HEK293 (cell line): ENCODE data around the gene CTRB1.

Experiments
- HOXD13 ChIP-seq: sonication (generic); formaldehyde crosslinking; IDR thresholded peaks from 2 replicates; pipeline ENCODE4 v1.8.0; 2022; ENCODE audit warnings: missing genetic modification reagents, borderline replicate concordance
- KLF16 ChIP-seq: fragments of 450-650 bp; formaldehyde crosslinking; IDR thresholded peaks from 2 replicates; pipeline ENCODE4 v1.5.1; 2017; ENCODE audit warnings: missing biosample characterization, missing genetic modification characterization
- REPIN1 ChIP-seq: fragments of 450-650 bp; formaldehyde crosslinking; IDR thresholded peaks from 2 replicates; pipeline ENCODE4 v1.5.1; 2017; ENCODE audit warnings: missing biosample characterization, missing genetic modification characterization, low read depth
- YY1 ChIP-seq: fragments of 450-650 bp; formaldehyde crosslinking; IDR thresholded peaks from 2 replicates; pipeline ENCODE4 v1.5.1; 2018; ENCODE audit warnings: missing biosample characterization, missing genetic modification characterization
- ZNF10 ChIP-seq: fragments of 450-650 bp; formaldehyde crosslinking; IDR thresholded peaks from 2 replicates; pipeline ENCODE4 v1.5.1; 2017; ENCODE audit warnings: missing biosample characterization, missing genetic modification characterization
- ZNF112 ChIP-seq: fragments of 450-650 bp; formaldehyde crosslinking; IDR thresholded peaks from 2 replicates; pipeline ENCODE4 v1.5.0; 2017; ENCODE audit warnings: missing biosample characterization, missing genetic modification characterization
- ZNF174 ChIP-seq: fragments of 450-650 bp; formaldehyde crosslinking; IDR thresholded peaks from 2 replicates; pipeline ENCODE4 v1.5.0; 2017; ENCODE audit warnings: missing biosample characterization, mild to moderate bottlenecking, missing genetic modification characterization
- ZNF214 ChIP-seq: fragments of 450-650 bp; formaldehyde crosslinking; IDR thresholded peaks from 2 replicates; pipeline ENCODE4 v1.5.1; 2017; ENCODE audit warnings: missing biosample characterization, mild to moderate bottlenecking, missing genetic modification characterization, borderline replicate concordance
- ZNF335 ChIP-seq: fragments of 450-650 bp; formaldehyde crosslinking; conservative IDR thresholded peaks from 2 replicates; pipeline ENCODE4 v1.5.1; 2016; ENCODE audit warnings: missing biosample characterization, missing genetic modification characterization
- ZNF394 ChIP-seq: fragments of 450-650 bp; formaldehyde crosslinking; IDR thresholded peaks from 2 replicates; pipeline ENCODE4 v1.5.1; 2016; ENCODE audit warnings: missing biosample characterization, missing genetic modification characterization, mild to moderate bottlenecking, moderate library complexity, borderline replicate concordance
- ZNF423 ChIP-seq: fragments of 450-650 bp; formaldehyde crosslinking; IDR thresholded peaks from 2 replicates; pipeline ENCODE4 v1.5.1; 2016; ENCODE audit warnings: missing biosample characterization, missing genetic modification characterization
- ZNF600 ChIP-seq: fragments of 450-650 bp; formaldehyde crosslinking; IDR thresholded peaks from 2 replicates; pipeline ENCODE4 v1.5.1; 2016; ENCODE audit warnings: missing biosample characterization, missing genetic modification characterization
- ZNF670 ChIP-seq: fragments of 450-650 bp; formaldehyde crosslinking; IDR thresholded peaks from 2 replicates; pipeline ENCODE4 v1.5.1; 2016; ENCODE audit warnings: missing biosample characterization, missing genetic modification characterization, low read depth
- ZNF701 ChIP-seq: fragments of 450-650 bp; formaldehyde crosslinking; IDR thresholded peaks from 2 replicates; pipeline ENCODE4 v1.5.1; 2016; ENCODE audit warnings: missing biosample characterization, missing genetic modification characterization
- ZNF785 ChIP-seq: fragments of 450-650 bp; formaldehyde crosslinking; IDR thresholded peaks from 2 replicates; pipeline ENCODE4 v1.5.1; 2016; ENCODE audit warnings: missing biosample characterization, missing genetic modification characterization
- ZXDB ChIP-seq: fragments of 450-650 bp; formaldehyde crosslinking; IDR thresholded peaks from 2 replicates; pipeline ENCODE4 v1.5.1; 2016; ENCODE audit warnings: missing biosample characterization, missing genetic modification characterization
- TF ChIP-seq, protein P1 (sequence below): fragments of 450-650 bp; formaldehyde crosslinking; IDR thresholded peaks from 2 replicates; pipeline ENCODE4 v1.5.1; 2016; ENCODE audit warnings: missing biosample characterization, missing genetic modification characterization
- TF ChIP-seq, protein P2 (sequence below): fragments of 450-650 bp; formaldehyde crosslinking; IDR thresholded peaks from 2 replicates; pipeline ENCODE4 v1.5.1; 2016; ENCODE audit warnings: missing biosample characterization, missing genetic modification characterization
- TF ChIP-seq, protein P3 (sequence below): fragments of 450-650 bp; formaldehyde crosslinking; IDR thresholded peaks from 2 replicates; pipeline ENCODE4 v1.5.1; 2017; ENCODE audit warnings: missing biosample characterization, missing genetic modification characterization
- TF ChIP-seq, protein P4 (sequence below): fragments of 450-650 bp; formaldehyde crosslinking; IDR thresholded peaks from 2 replicates; pipeline ENCODE4 v1.5.1; 2016; ENCODE audit warnings: missing biosample characterization, missing genetic modification characterization
- TF ChIP-seq, protein P5 (sequence below): fragments of 450-650 bp; formaldehyde crosslinking; IDR thresholded peaks from 2 replicates; pipeline ENCODE4 v1.5.1; 2016; ENCODE audit warnings: missing biosample characterization, missing genetic modification characterization
- TF ChIP-seq, protein P6 (sequence below): fragments of 450-650 bp; formaldehyde crosslinking; IDR thresholded peaks from 2 replicates; pipeline ENCODE4 v1.5.1; 2017; ENCODE audit warnings: missing biosample characterization, missing genetic modification characterization
- TF ChIP-seq, protein P7 (sequence below): fragments of 450-650 bp; formaldehyde crosslinking; IDR thresholded peaks from 2 replicates; pipeline ENCODE4 v1.5.1; 2016; ENCODE audit warnings: missing biosample characterization, missing genetic modification characterization
- TF ChIP-seq, protein P8 (sequence below): fragments of 450-650 bp; formaldehyde crosslinking; IDR thresholded peaks from 2 replicates; pipeline ENCODE4 v1.5.1; 2016; ENCODE audit warnings: missing biosample characterization, missing genetic modification characterization, low read depth

The CTRB1 gene

DNA sequence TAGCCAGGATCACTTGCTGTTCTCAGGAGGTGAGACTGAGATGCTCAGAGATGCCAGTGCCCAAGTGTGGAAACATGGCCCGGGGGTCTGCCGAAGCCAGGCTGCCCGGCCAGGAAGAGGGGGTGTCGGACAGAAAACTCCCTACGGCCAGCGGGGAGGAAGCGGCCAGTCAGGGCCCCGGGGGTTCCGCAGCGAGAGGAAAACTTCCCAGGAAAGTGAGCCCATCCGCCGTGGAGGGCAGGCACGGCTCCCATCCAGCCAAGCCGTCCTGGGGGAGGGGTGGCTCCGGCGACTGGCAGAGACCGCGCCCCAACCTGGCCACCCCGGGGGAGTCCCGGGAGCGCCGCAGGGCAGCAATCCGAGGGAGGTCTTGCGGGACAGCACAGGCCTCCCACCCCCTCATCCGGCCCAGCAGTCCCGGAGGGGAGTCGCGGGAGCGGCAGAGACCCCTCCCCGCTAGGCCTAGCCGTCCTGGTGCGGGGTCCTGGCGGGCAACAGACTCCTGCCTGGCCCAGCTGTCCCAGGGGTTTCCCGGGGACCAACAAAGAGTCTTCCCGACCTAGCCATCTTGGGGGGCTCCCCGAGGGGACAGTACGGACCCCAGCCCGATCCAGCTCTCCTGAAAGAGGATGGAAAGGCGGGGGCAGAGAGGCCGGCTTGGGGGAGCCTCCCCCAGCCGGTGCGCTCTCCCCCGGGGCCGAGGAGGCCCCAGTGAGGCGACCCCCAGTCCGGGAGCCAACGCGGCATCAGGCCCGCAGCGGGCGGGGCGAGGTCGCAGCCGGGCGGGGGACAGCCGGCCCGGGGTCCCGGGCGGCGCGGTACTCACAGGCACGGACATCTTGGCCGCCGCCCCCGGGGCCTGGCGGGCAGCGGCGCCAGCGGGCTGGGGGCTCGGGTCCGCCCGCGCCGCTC is 46.5 kb downstream of the CTRB1 start (continued):
- TF ChIP-seq, protein P1, sequence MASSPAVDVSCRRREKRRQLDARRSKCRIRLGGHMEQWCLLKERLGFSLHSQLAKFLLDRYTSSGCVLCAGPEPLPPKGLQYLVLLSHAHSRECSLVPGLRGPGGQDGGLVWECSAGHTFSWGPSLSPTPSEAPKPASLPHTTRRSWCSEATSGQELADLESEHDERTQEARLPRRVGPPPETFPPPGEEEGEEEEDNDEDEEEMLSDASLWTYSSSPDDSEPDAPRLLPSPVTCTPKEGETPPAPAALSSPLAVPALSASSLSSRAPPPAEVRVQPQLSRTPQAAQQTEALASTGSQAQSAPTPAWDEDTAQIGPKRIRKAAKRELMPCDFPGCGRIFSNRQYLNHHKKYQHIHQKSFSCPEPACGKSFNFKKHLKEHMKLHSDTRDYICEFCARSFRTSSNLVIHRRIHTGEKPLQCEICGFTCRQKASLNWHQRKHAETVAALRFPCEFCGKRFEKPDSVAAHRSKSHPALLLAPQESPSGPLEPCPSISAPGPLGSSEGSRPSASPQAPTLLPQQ (tag by site-specific recombination) = 0 out of 2 replicates have a peak, but pooled peaks have one; percentile 18
- TF ChIP-seq, protein P2, sequence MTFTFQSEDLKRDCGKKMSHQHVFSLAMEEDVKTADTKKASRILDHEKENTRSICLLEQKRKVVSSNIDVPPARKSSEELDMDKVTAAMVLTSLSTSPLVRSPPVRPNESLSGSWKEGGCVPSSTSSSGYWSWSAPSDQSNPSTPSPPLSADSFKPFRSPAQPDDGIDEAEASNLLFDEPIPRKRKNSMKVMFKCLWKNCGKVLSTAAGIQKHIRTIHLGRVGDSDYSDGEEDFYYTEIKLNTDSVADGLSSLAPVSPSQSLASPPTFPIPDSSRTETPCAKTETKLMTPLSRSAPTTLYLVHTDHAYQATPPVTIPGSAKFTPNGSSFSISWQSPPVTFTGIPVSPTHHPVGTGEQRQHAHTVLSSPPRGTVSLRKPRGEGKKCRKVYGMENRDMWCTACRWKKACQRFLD (tag by site-specific recombination) = no peak
- TF ChIP-seq ZNF423 (no peak; the same call in 1 of the 2 replicates), ZNF335 (tag by site-specific recombination) (peak; percentile 66), REPIN1 (tag by site-specific recombination) (no peak), ZXDB (tag by site-specific recombination) (peak; percentile 59), ZNF670 (tag by site-specific recombination) (no peak), HOXD13 (CRISPR knock-in tag) (no peak), ZNF785 (tag by site-specific recombination) (no peak), YY1 (no peak), ZNF174 (tag by site-specific recombination) (no peak), ZNF701 (tag by site-specific recombination) (no peak), KLF16 (tag by site-specific recombination) (peak; percentile 72; the same call in 1 of the 2 replicates), ZNF214 (tag by site-specific recombination) (no peak), ZNF112 (tag by site-specific recombination) (no peak), ZNF10 (tag by site-specific recombination) (no peak), ZNF600 (tag by site-specific recombination) (no peak), ZNF394 (tag by site-specific recombination) (no peak)
- TF ChIP-seq, protein P3, sequence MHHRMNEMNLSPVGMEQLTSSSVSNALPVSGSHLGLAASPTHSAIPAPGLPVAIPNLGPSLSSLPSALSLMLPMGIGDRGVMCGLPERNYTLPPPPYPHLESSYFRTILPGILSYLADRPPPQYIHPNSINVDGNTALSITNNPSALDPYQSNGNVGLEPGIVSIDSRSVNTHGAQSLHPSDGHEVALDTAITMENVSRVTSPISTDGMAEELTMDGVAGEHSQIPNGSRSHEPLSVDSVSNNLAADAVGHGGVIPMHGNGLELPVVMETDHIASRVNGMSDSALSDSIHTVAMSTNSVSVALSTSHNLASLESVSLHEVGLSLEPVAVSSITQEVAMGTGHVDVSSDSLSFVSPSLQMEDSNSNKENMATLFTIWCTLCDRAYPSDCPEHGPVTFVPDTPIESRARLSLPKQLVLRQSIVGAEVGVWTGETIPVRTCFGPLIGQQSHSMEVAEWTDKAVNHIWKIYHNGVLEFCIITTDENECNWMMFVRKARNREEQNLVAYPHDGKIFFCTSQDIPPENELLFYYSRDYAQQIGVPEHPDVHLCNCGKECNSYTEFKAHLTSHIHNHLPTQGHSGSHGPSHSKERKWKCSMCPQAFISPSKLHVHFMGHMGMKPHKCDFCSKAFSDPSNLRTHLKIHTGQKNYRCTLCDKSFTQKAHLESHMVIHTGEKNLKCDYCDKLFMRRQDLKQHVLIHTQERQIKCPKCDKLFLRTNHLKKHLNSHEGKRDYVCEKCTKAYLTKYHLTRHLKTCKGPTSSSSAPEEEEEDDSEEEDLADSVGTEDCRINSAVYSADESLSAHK (tag by site-specific recombination) = no peak
- TF ChIP-seq, protein P4, sequence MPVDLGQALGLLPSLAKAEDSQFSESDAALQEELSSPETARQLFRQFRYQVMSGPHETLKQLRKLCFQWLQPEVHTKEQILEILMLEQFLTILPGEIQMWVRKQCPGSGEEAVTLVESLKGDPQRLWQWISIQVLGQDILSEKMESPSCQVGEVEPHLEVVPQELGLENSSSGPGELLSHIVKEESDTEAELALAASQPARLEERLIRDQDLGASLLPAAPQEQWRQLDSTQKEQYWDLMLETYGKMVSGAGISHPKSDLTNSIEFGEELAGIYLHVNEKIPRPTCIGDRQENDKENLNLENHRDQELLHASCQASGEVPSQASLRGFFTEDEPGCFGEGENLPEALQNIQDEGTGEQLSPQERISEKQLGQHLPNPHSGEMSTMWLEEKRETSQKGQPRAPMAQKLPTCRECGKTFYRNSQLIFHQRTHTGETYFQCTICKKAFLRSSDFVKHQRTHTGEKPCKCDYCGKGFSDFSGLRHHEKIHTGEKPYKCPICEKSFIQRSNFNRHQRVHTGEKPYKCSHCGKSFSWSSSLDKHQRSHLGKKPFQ (tag by site-specific recombination) = no peak
- TF ChIP-seq, protein P5, sequence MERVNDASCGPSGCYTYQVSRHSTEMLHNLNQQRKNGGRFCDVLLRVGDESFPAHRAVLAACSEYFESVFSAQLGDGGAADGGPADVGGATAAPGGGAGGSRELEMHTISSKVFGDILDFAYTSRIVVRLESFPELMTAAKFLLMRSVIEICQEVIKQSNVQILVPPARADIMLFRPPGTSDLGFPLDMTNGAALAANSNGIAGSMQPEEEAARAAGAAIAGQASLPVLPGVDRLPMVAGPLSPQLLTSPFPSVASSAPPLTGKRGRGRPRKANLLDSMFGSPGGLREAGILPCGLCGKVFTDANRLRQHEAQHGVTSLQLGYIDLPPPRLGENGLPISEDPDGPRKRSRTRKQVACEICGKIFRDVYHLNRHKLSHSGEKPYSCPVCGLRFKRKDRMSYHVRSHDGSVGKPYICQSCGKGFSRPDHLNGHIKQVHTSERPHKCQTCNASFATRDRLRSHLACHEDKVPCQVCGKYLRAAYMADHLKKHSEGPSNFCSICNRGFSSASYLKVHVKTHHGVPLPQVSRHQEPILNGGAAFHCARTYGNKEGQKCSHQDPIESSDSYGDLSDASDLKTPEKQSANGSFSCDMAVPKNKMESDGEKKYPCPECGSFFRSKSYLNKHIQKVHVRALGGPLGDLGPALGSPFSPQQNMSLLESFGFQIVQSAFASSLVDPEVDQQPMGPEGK (tag by site-specific recombination) = peak; percentile 76
- TF ChIP-seq, protein P6, sequence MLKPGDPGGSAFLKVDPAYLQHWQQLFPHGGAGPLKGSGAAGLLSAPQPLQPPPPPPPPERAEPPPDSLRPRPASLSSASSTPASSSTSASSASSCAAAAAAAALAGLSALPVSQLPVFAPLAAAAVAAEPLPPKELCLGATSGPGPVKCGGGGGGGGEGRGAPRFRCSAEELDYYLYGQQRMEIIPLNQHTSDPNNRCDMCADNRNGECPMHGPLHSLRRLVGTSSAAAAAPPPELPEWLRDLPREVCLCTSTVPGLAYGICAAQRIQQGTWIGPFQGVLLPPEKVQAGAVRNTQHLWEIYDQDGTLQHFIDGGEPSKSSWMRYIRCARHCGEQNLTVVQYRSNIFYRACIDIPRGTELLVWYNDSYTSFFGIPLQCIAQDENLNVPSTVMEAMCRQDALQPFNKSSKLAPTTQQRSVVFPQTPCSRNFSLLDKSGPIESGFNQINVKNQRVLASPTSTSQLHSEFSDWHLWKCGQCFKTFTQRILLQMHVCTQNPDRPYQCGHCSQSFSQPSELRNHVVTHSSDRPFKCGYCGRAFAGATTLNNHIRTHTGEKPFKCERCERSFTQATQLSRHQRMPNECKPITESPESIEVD (tag by site-specific recombination) = no peak
- TF ChIP-seq, protein P7, sequence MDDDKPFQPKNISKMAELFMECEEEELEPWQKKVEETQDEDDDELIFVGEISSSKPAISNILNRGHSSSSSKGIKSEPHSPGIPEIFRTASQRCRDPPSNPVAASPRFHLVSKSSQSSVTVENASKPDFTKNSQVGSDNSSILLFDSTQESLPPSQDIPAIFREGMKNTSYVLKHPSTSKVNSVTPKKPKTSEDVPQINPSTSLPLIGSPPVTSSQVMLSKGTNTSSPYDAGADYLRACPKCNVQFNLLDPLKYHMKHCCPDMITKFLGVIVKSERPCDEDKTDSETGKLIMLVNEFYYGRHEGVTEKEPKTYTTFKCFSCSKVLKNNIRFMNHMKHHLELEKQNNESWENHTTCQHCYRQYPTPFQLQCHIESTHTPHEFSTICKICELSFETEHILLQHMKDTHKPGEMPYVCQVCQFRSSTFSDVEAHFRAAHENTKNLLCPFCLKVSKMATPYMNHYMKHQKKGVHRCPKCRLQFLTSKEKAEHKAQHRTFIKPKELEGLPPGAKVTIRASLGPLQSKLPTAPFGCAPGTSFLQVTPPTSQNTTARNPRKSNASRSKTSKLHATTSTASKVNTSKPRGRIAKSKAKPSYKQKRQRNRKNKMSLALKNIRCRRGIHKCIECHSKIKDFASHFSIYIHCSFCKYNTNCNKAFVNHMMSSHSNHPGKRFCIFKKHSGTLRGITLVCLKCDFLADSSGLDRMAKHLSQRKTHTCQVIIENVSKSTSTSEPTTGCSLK (tag by site-specific recombination) = no peak
- TF ChIP-seq, protein P8, sequence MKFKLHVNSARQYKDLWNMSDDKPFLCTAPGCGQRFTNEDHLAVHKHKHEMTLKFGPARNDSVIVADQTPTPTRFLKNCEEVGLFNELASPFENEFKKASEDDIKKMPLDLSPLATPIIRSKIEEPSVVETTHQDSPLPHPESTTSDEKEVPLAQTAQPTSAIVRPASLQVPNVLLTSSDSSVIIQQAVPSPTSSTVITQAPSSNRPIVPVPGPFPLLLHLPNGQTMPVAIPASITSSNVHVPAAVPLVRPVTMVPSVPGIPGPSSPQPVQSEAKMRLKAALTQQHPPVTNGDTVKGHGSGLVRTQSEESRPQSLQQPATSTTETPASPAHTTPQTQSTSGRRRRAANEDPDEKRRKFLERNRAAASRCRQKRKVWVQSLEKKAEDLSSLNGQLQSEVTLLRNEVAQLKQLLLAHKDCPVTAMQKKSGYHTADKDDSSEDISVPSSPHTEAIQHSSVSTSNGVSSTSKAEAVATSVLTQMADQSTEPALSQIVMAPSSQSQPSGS = no peak
